ENCODE results near the gene MXD1.

DNA sequence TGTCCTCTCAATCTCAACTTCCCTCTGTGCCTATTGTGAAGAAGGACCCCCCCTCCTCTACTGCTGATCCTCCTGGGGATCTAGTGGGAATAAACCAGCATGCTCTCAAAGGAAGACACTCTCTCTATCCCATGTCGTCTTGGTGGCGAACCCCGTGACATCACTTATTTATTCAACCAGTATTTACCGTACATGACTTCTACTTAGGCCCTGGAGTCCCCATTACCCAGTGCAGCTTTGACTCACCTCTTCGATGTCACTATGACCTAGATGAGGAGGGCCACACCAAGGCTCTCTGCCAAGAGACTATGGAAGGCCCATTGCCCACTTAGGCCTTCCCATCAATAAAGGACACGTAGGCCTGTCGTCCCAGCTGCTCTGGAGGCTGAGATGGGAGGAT, 29.8 kb downstream of the MXD1 start:
- TF ChIP-seq, protein P1, sequence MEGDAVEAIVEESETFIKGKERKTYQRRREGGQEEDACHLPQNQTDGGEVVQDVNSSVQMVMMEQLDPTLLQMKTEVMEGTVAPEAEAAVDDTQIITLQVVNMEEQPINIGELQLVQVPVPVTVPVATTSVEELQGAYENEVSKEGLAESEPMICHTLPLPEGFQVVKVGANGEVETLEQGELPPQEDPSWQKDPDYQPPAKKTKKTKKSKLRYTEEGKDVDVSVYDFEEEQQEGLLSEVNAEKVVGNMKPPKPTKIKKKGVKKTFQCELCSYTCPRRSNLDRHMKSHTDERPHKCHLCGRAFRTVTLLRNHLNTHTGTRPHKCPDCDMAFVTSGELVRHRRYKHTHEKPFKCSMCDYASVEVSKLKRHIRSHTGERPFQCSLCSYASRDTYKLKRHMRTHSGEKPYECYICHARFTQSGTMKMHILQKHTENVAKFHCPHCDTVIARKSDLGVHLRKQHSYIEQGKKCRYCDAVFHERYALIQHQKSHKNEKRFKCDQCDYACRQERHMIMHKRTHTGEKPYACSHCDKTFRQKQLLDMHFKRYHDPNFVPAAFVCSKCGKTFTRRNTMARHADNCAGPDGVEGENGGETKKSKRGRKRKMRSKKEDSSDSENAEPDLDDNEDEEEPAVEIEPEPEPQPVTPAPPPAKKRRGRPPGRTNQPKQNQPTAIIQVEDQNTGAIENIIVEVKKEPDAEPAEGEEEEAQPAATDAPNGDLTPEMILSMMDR (IDR thresholded peaks at IDR 0.05) = no peak
- TF ChIP-seq, protein P2, sequence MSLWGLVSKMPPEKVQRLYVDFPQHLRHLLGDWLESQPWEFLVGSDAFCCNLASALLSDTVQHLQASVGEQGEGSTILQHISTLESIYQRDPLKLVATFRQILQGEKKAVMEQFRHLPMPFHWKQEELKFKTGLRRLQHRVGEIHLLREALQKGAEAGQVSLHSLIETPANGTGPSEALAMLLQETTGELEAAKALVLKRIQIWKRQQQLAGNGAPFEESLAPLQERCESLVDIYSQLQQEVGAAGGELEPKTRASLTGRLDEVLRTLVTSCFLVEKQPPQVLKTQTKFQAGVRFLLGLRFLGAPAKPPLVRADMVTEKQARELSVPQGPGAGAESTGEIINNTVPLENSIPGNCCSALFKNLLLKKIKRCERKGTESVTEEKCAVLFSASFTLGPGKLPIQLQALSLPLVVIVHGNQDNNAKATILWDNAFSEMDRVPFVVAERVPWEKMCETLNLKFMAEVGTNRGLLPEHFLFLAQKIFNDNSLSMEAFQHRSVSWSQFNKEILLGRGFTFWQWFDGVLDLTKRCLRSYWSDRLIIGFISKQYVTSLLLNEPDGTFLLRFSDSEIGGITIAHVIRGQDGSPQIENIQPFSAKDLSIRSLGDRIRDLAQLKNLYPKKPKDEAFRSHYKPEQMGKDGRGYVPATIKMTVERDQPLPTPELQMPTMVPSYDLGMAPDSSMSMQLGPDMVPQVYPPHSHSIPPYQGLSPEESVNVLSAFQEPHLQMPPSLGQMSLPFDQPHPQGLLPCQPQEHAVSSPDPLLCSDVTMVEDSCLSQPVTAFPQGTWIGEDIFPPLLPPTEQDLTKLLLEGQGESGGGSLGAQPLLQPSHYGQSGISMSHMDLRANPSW (CRISPR knock-in tag; conservative IDR thresholded peaks at IDR 0.05; ENCODE audit: low read depth) = no peak
- TF ChIP-seq TCF7 (CRISPR knock-in tag; IDR thresholded peaks at IDR 0.05; ENCODE audit: low read depth) (no peak), NFATC4 (CRISPR knock-in tag; IDR thresholded peaks at IDR 0.05) (no peak), ZBTB21 (CRISPR knock-in tag; IDR thresholded peaks at IDR 0.05; ENCODE audit: borderline replicate concordance) (no peak), SP1 (CRISPR knock-in tag; conservative IDR thresholded peaks at IDR 0.05) (no peak), NFYB (CRISPR knock-in tag; conservative IDR thresholded peaks at IDR 0.05; ENCODE audit: low read depth) (no peak), E2F1 (CRISPR knock-in tag; IDR thresholded peaks at IDR 0.05) (no peak), MLX (CRISPR knock-in tag; IDR thresholded peaks at IDR 0.05) (no peak)

Data from WTC11 (cell line).